HG03457 (cell line): Measurements from ENCODE around the gene ZNF57.
"Not testable (repeated sequence)": the region's sequence is repeated elsewhere in the genome, so short reads cannot be mapped to it uniquely, and the experiment has no call there.

Source experiments
- ATAC-seq: cut with Tn5 transposase; IDR thresholded peaks from one replicate; pipeline ENCODE4 v1.9.1; 2021; ENCODE audit warnings: moderate number of reproducible peaks; ENCODE audit not compliant: unreplicated experiment

Gene ZNF57

DNA sequence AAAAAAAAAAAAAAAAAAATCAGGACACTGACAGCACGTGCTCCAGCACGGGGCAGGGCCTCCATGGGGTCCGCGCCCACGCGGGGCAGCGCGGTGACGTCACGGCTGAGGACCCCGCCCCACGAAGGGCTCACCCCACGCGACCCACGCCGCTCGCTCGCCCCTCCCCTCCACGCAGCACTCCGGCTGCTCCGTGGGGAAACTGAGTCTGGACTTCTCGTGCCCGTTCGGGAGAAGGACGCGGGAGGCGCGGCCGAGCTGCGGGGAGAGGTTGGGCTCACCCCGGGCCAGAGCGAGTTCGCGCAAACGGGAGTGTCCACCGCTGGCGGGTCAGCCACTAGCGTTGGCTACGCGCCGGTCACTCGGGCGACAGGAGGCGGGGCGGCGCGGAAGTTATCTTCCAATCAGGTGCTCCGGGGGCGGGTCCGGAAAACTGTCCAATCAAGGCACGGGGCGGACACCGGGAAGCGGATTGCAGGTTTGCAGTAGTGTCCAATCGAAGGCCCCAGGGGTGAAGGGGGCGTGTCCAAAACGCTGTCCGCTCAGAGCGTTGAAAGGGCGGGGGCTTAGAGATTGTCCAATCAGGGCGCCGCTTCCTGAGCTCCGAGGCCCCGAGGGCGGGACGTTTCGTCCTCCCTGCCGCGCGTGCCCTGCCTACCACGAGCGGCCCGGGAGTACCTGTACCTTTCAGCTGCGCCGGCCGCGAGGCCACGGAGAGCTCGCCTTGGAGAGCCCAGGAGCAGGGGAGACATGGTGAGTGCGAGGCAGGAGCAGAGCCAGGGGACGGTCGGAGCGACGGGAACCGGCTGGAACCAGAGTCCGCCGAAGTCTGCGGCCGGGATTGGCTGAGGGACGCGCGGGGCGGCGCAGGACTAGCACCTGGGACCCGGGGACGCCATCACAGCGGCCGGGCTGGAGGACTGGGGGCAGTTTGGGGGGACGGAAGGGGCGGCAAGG, at the start of gene ZNF57:
Gene ZNF57, plus strand, starts transcription at position 633 of the 957 bp plus-strand sequence. Its CDS starts 118 bp downstream, at position 751.
- peak; percentile 62 for ATAC-seq

- no peak for ATAC-seq
Measured at GRCh38 chr19:2852598-2852997, 48.1 kb upstream of the ZNF57 start.

DNA sequence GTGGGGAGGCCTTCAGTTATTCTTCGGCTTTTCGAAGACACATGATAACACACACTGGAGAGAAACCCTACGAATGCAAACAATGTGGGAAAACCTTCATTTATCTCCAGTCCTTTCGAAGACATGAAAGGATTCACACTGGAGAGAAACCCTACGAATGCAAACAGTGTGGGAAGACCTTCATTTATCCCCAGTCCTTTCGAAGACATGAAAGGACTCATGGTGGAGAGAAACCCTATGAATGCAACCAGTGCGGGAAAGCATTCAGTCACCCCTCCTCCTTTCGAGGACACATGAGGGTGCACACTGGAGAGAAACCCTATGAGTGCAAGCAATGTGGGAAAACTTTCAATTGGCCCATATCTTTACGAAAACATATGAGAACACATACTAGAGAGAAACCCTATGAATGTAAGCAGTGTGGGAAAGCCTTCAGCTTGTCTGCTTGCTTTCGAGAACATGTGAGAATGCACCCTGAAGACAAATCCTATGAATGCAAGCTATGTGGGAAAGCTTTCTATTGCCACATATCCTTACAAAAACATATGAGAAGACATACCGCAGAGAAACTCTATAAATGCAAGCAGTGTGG, 47.6 kb upstream of the ZNF57 start:
- no peak for ATAC-seq

DNA sequence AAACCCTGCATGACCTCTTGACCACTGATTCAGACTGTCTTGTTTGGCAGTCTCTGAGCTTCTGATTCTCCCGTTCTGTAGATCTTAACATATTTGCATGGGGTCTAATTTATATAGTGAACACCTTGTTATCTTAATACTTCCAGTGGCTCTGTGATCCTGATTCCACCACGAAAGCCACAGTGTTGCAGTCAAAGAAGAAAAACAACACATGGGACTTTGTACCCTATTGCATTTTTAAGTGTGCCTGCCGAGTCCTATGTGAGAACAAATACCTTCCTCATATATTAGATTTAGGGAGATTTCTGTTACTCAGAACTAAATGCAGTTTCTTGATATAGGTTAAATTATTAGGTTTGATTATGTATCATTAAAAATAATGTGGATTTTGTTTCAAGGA, 45.9 kb upstream of the ZNF57 start:
- ATAC-seq = no peak

DNA sequence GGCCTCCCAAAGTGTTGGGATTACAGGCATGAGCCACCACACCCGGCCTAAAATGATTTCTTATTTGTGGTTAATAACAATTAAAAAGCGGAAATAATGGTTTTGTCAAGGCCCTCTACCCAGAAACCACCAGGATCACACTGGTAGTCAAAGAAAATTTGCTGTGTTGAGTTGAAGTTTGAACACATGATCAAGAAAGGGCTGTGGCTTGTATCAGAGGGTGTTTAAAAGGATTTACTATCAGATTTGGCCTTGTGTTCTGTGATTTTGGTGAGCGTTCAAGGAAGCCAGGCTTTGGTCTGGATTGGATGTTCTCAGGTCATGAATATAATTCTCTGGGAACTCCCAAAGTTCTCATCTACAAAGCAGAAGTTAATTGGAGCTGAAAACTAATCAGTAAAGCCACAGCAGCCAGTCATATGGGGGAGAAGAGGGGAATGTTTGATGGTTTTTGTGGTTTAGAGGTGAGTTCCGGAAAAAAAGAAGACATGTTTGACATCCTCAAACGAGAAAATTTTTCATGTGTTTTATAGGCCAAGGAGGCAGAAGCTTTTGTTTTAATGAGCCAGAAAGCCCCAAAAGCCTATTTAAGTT, 44.2 kb upstream of the ZNF57 start:
- no peak for ATAC-seq

DNA sequence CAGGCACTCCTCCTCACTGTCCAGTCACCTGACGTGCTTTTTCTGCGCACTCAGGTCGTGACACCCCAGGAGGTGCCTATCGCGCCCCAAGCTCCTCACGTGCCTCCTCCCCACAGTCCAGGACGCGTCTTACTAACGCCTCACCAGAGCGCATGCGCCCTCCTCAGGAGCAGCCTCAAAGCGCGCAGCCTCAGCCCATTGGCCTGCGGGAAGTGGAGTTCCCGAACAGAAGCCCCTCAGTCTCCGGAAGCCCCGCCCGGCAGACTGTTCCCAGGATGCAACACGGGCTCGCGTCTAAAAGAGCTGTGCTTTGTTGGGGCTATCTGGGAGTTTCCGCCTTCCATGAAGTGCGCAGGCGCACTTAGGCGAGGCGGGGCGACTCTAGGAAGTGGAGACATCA, 41.9 kb upstream of the ZNF57 start:
- no peak for ATAC-seq

- ATAC-seq = no peak
Measured at GRCh38 chr19:2863816-2864215, 36.9 kb upstream of the ZNF57 start.

DNA sequence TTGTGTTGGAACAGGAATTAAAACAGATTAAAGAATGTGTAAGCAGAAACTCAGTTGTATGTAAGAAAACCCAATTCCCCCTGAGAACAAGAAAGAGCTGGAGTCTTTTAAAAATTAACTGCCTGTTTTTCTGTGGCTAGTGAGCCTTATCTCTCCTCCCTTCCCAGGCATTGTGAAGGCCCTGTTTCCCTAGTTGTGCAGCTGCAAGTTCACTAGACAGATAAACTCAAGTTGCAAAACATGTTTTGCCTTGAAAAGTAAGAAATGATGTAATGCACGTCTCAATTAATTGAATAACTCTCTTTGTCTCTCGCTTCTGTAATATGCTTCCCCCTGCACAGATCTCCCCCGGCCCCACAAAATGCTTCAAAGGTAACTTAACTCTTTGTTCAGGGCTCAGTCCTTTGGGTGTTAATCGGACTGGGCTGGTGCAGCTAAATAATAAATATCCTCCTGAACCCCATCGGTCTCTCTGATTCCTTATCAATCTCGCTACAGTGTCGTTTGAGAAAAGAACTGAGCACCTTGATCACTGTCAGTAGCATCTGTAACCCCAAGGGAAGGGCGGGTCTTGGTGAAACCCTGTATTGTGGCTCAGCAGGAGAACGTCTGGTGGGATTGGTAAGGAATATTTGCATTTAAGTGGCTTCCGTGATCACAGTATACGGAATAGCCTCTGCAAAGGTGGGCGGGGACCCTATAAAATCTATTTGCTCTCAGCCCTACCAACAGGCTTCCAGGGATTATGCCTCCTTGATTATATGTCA, 35.2 kb upstream of the ZNF57 start:
- no peak for ATAC-seq

- no peak for ATAC-seq
Measured at GRCh38 chr19:2866495-2867024, 34.2 kb upstream of the ZNF57 start.

GRCh38 chr19:2867025-2867991, 33.4 kb upstream of the ZNF57 start, which contains the start of gene ZNF556:
Gene ZNF556 (plus strand): TSS chr19:2867335. CDS start chr19:2867422, 87 bp downstream.
- no peak for ATAC-seq

GRCh38 chr19:2869618-2870017, 31.1 kb upstream of the ZNF57 start:
- no peak for ATAC-seq

DNA sequence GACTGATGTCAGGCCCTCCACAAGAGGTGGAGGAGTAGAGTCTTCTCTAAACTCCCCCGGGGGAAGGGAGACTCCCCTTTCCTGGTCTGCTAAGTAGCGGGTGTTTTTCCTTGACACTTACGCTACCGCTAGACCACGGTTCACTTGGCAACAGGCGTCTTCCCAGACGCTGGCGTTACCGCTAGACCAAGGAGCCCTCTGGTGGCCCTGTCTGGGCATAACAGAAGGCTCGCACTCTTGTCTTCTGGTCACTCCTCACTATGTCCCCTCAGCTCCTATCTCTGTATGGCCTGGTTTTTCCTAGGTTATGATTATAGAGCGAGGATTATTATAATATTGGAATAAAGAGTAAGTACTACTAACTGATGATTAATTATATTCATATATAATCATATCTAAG, 28.6 kb upstream of the ZNF57 start:
- ATAC-seq = not testable (repeated sequence)

- no peak for ATAC-seq
Measured at GRCh38 chr19:2877398-2878331, 23.1 kb upstream of the ZNF57 start.

- no peak for ATAC-seq
Measured at GRCh38 chr19:2883686-2884439, 16.9 kb upstream of the ZNF57 start.

DNA sequence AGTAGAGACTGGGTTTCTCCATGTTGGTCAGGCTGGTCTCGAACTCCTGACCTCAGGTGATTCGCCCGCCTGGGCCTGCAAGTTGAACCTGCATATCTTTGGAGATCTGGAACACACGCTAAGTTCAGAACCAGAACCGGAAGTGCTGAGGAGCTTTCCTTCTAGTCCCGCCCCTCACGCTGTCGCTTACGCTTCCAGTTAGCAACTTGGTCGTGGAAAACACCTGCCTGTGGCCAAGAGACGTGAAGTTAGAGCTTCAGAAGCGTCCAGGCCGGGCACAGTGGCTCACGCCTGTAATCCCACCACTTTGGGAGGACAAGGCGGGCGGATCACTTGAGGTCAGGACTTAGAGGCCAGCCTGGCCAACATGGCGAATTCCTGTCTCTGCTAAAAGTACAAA, 15.0 kb upstream of the ZNF57 start:
- ATAC-seq = no peak

DNA sequence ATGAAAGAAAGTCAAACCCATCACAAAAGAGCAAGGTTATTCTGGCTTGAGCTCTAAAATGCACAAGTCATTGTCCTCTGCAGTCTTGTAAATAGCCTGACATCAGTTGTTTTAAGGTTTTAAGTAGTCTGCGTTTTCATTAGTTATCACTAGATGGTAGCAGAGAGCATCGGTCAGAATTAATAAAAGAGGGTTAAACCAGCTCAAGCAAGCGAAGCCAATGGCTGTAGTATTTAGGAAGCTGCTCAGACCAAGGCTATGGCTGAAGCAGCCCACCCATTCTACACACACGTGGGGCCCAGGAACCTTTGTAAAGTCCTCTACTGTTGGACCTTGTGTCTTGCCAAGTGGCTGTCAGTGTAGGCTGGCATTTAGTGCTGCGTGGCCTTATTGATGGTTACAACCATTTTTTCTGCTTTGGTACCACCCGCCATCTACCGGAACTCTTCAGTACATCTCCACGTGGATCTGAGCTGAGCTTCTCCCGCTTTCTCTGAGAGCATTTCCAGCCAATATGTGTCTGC, 13.3 kb upstream of the ZNF57 start:
- no peak for ATAC-seq

DNA sequence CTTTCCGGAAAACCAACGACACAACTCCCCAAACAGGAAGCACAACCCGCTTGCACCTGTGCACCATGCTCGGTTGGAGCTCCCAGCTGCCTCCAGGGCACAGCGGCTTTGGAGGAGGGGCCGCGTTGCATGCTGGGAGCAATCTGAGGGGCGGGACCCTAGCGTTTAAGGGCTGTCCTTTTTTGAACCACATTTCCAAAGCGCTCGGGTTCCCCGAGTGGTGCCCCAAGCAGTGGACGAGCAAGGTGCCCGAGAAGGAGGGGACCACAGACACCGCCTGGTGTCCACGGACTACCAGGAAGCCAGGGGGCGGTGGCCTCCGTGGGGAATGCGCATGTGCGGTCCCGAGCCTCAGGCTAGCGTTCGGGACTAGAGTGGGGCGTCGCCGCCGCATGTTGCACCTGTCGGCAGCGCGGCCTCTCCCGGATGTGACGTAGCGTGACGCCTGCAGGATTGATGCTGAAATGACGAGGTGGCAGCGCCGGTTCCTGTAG, 11.9 kb upstream of the ZNF57 start:
- no peak for ATAC-seq
